WTC11 (cell line): ENCODE data around the gene MYBPHL. TPM values are rescaled to one million over a fixed set of nuclear protein-coding genes. Genes with fewer than 3 reads are reported as not detected.

Experiments
- ATAC-seq: fragments of 200-7000 bp; cut with Tn5 transposase; 2 replicates; pipeline ENCODE4 v1.10.0; 2021; ENCODE audit warnings: mild to moderate bottlenecking, moderate library complexity
- CTCF ChIA-PET: fragments of 300-600 bp; sonication (Branson Sonifier 250); formaldehyde crosslinking; loops from one replicate; lab custom pipeline; 2021; ENCODE audit warnings: antibody characterized with exemption; lab: Charles Lee
- POLR2A ChIA-PET: fragments of 350-600 bp; sonication (Branson Sonifier 250); formaldehyde crosslinking; loops from one replicate; lab custom pipeline; 2021; ENCODE audit warnings: antibody characterized with exemption; lab: Charles Lee
- DNase-seq: peaks from one replicate; pipeline ENCODE4 v3.0.0; 2021; ENCODE audit warnings: low spot score
- H3K27ac Mint-ChIP-seq: 2 replicates; pipeline ENCODE4 v1.8.0; 2021; ENCODE audit warnings: mixed read lengths
- H3K27me3 Mint-ChIP-seq: 2 replicates; pipeline ENCODE4 v1.8.0; 2021; ENCODE audit warnings: low read depth, mild to moderate bottlenecking, moderate library complexity, mixed read lengths
- H3K36me3 Mint-ChIP-seq: 2 replicates; pipeline ENCODE4 v1.8.0; 2021; ENCODE audit warnings: mixed read lengths
- H3K4me1 Mint-ChIP-seq: 2 replicates; pipeline ENCODE4 v1.8.0; 2022; ENCODE audit warnings: mixed read lengths
- H3K4me3 Mint-ChIP-seq: 2 replicates; pipeline ENCODE4 v1.8.0; 2021; ENCODE audit warnings: mild to moderate bottlenecking, moderate library complexity, mixed read lengths
- H3K9me3 Mint-ChIP-seq: 2 replicates; pipeline ENCODE4 v1.8.0; 2021; ENCODE audit warnings: mixed read lengths
- ATF1 ChIP-seq: sonication (generic); formaldehyde crosslinking; IDR thresholded peaks from 2 replicates; pipeline ENCODE4 v1.8.1; 2023; ENCODE audit warnings: mild to moderate bottlenecking, moderate library complexity, missing genetic modification reagents
- CBFB ChIP-seq: sonication (generic); formaldehyde crosslinking; IDR thresholded peaks from 2 replicates; pipeline ENCODE4 v1.8.1; 2022; ENCODE audit warnings: mild to moderate bottlenecking, low read depth, missing genetic modification reagents
- CREM ChIP-seq: sonication (generic); formaldehyde crosslinking; IDR thresholded peaks from 2 replicates; pipeline ENCODE4 v1.8.1; 2022; ENCODE audit warnings: mild to moderate bottlenecking, missing genetic modification reagents, moderate library complexity
- CTCF ChIP-seq: fragments of 200-600 bp; IDR thresholded peaks from 2 replicates; pipeline ENCODE4 v1.8.0; 2022; ENCODE audit warnings: antibody characterized with exemption
- ETV6 ChIP-seq: sonication (generic); formaldehyde crosslinking; IDR thresholded peaks from 2 replicates; pipeline ENCODE4 v1.8.1; 2022; ENCODE audit warnings: mild to moderate bottlenecking, missing genetic modification reagents
- FOXJ3 ChIP-seq: sonication (generic); formaldehyde crosslinking; IDR thresholded peaks from 2 replicates; pipeline ENCODE4 v1.9.0; 2021; ENCODE audit warnings: missing genetic modification reagents, mild to moderate bottlenecking, borderline replicate concordance
- GTF2I ChIP-seq: fragments of 250-450 bp; sonication (Bioruptor Pico); conservative IDR thresholded peaks from 2 replicates; pipeline ENCODE4 v1.4.0; 2021; ENCODE audit warnings: mild to moderate bottlenecking
- MXD4 ChIP-seq: fragments of 250-450 bp; sonication (Bioruptor Pico); IDR thresholded peaks from 2 replicates; pipeline ENCODE4 v1.8.0; 2021; ENCODE audit warnings: mild to moderate bottlenecking, moderate library complexity, borderline replicate concordance
- NR2C2 ChIP-seq: sonication (generic); formaldehyde crosslinking; IDR thresholded peaks from 2 replicates; pipeline ENCODE4 v1.8.0; 2022; ENCODE audit warnings: mild to moderate bottlenecking, missing genetic modification reagents
- PRDM15 ChIP-seq: sonication (generic); formaldehyde crosslinking; IDR thresholded peaks from 2 replicates; pipeline ENCODE4 v1.8.0; 2022; ENCODE audit warnings: missing genetic modification reagents
- RELA ChIP-seq: sonication (generic); formaldehyde crosslinking; IDR thresholded peaks from 2 replicates; pipeline ENCODE4 v1.8.1; 2022; ENCODE audit warnings: missing genetic modification reagents, mild to moderate bottlenecking, borderline replicate concordance
- TCF7 ChIP-seq: sonication (generic); formaldehyde crosslinking; IDR thresholded peaks from 2 replicates; pipeline ENCODE4 v1.8.0; 2022; ENCODE audit warnings: mild to moderate bottlenecking, low read depth, missing genetic modification reagents, moderate library complexity
- ZBTB21 ChIP-seq: sonication (generic); formaldehyde crosslinking; IDR thresholded peaks from 2 replicates; pipeline ENCODE4 v1.8.1; 2023; ENCODE audit warnings: mild to moderate bottlenecking, missing genetic modification reagents, borderline replicate concordance
- ZNF121 ChIP-seq: sonication (generic); formaldehyde crosslinking; IDR thresholded peaks from 2 replicates; pipeline ENCODE4 v1.8.0; 2023; ENCODE audit warnings: missing genetic modification reagents
- ZNF263 ChIP-seq: sonication (generic); formaldehyde crosslinking; IDR thresholded peaks from 2 replicates; pipeline ENCODE4 v1.8.1; 2022; ENCODE audit warnings: low read depth, mild to moderate bottlenecking, moderate library complexity, missing genetic modification reagents
- ZNF317 ChIP-seq: sonication (generic); formaldehyde crosslinking; IDR thresholded peaks from 2 replicates; pipeline ENCODE4 v1.8.1; 2023; ENCODE audit warnings: low read depth, mild to moderate bottlenecking, moderate library complexity, missing genetic modification reagents, borderline replicate concordance
- total RNA-seq: library from RNA; stranded (reverse); gene quantifications from 3 replicates; pipeline ENCODE4 v1.2.3, GENCODE V29; 2021
- TF ChIP-seq, protein P1 (sequence below): sonication (generic); formaldehyde crosslinking; IDR thresholded peaks from 2 replicates; pipeline ENCODE4 v1.8.1; 2023; ENCODE audit warnings: mild to moderate bottlenecking, missing genetic modification reagents, moderate library complexity

The MYBPHL gene
- total RNA-seq, 1 experiment from 2014 or later: 1.2 TPM

DNA sequence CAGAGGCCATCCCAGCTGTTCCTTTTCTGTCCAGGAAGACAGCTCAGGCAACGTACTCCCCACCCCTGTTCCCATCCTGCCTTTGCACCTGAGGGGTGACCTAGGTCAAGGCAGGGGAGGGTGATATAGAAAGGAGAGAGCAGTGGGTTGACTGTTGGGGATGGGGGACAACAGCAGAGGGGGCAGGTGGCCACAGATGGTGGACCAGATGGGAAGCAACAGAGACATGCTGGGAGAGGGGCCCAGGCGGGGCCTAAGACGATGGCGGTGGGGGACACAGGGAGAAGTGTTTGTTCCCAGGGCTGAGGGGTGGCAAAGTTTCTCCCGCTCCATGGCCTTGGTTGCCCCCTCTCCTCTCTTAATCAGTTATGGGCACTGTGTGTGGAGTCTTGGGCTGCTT, 51.1 kb downstream of the MYBPHL start:
- Mint-ChIP-seq H3K27ac (peak overlapping the region; percentile 80), H3K4me1 (peaks cover 43% of the 10 kb centered on the region), H3K36me3 (peaks cover 17% of the 10 kb centered on the region), H3K4me3 (no peak overlapping the region), H3K27me3 (peaks cover 9% of the 10 kb centered on the region), H3K9me3 (peaks cover 8% of the 10 kb centered on the region; the same call in 1 of the 2 replicates)
- DNase-seq: no peak
- no peak for ATAC-seq
- ChIA-PET CTCF (interaction anchor here (0.9 to 6.0 kb wide), 12 partner anchors 8 to 277 kb away, joined by 3 to 109 read pairs (median 8); partner anchors contain the start of gene SORT1), POLR2A (interaction anchor here (0.5 to 1.4 kb wide), 2 partner anchors 42 to 292 kb away, joined by 3 to 4 read pairs; partner anchors contain the start of genes CLCC1 and SARS1)
- TF ChIP-seq ZNF263 (CRISPR knock-in tag) (no peak), PRDM15 (CRISPR knock-in tag) (no peak), MXD4 (CRISPR knock-in tag) (no peak), TCF7 (no peak), NR2C2 (CRISPR knock-in tag) (no peak), ZNF317 (CRISPR knock-in tag) (no peak), ZNF121 (CRISPR knock-in tag) (no peak), CREM (no peak), GTF2I (CRISPR knock-in tag) (no peak), ATF1 (CRISPR knock-in tag) (no peak), CBFB (CRISPR knock-in tag) (no peak), CTCF (no peak)
- TF ChIP-seq, protein P1, sequence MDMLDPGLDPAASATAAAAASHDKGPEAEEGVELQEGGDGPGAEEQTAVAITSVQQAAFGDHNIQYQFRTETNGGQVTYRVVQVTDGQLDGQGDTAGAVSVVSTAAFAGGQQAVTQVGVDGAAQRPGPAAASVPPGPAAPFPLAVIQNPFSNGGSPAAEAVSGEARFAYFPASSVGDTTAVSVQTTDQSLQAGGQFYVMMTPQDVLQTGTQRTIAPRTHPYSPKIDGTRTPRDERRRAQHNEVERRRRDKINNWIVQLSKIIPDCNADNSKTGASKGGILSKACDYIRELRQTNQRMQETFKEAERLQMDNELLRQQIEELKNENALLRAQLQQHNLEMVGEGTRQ (CRISPR knock-in tag): no peak

- POLR2A ChIA-PET: interaction anchor here (1.4 to 2.7 kb wide), 2 partner anchors 16 to 41 kb away, joined by 3 to 14 read pairs; partner anchors contain the start of gene SARS1
- H3K4me1 Mint-ChIP-seq: peaks cover 39% of the 10 kb centered on the region
- ATAC-seq: peak; percentile 38
- peak overlapping the region; percentile 8; the same call in 1 of the 2 replicates for H3K27ac Mint-ChIP-seq
- H3K9me3 Mint-ChIP-seq: peaks cover 8% of the 10 kb centered on the region; the same call in 1 of the 2 replicates
- DNase-seq: no peak
- TF ChIP-seq RELA: no peak
- TF ChIP-seq ETV6 (CRISPR knock-in tag): 0 out of 2 replicates have a peak, but pooled peaks have one; percentile 32
- H3K4me3 Mint-ChIP-seq: peak overlapping the region; percentile 12; the same call in 1 of the 2 replicates
- H3K36me3 Mint-ChIP-seq: peaks cover 17% of the 10 kb centered on the region
- CTCF ChIA-PET: interaction anchor here (0.8 to 6.0 kb wide), 17 partner anchors 9 to 278 kb away, joined by 3 to 109 read pairs (median 9); partner anchors contain the start of genes PSRC1 and SORT1
- H3K27me3 Mint-ChIP-seq: peaks cover 14% of the 10 kb centered on the region
These were observed 51.6 kb downstream of the MYBPHL start for GRCh38 chr1:109255097-109255651.

DNA sequence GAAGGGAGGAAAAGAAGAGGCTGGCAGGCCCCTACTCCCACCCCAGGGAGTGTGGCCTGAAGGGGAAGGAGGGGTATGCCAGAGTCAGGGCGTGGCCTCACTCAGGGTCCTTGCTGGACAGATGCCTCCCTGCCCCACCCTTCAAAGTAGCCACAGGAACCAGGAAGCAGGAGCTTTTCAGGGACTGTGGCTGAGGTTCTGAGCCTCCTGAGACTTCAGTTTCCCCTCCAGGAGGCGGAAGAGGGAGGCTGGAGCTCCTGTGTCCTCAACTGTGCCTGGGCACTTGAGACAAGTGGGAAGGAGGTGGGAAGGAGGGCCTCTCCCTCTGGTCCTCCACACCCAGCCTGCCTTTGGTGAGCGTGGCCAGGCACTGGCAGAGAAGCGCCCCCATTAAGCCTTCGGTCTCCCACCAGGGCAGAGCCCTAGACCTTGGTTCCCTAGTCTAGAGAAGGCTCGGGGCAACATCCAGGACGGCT, 52.2 kb downstream of the MYBPHL start:
- Mint-ChIP-seq H3K4me3 (no peak overlapping the region), H3K9me3 (peaks cover 8% of the 10 kb centered on the region; the same call in 1 of the 2 replicates), H3K4me1 (peaks cover 36% of the 10 kb centered on the region), H3K27ac (no peak overlapping the region), H3K36me3 (peaks cover 17% of the 10 kb centered on the region), H3K27me3 (peaks cover 15% of the 10 kb centered on the region)
- TF ChIP-seq NR2C2 (CRISPR knock-in tag) (no peak), ZBTB21 (CRISPR knock-in tag) (no peak), FOXJ3 (CRISPR knock-in tag) (no peak), CBFB (CRISPR knock-in tag) (no peak)
- POLR2A ChIA-PET: interaction anchor here (0.6 to 2.7 kb wide), 5 partner anchors 15 to 172 kb away, joined by 3 to 14 read pairs (median 3); partner anchors contain the start of genes PSMA5 and SARS1
- CTCF ChIA-PET: interaction anchor here (0.8 to 6.0 kb wide), 22 partner anchors 8 to 278 kb away, joined by 3 to 109 read pairs (median 6); partner anchors contain the start of genes ELAPOR1, PSRC1, SARS1 and SORT1
- DNase-seq (no peak), ATAC-seq (no peak)
